ENCODE results near the gene SPOCD1.

Gene SPOCD1

GRCh38 chr1:31788138-31788824 is 27.5 kb downstream of the SPOCD1 start (continued):
- no peak for TF ChIP-seq ZNF548 (tag by site-specific recombination; IDR thresholded peaks at IDR 0.05)
- TF ChIP-seq, protein P1, sequence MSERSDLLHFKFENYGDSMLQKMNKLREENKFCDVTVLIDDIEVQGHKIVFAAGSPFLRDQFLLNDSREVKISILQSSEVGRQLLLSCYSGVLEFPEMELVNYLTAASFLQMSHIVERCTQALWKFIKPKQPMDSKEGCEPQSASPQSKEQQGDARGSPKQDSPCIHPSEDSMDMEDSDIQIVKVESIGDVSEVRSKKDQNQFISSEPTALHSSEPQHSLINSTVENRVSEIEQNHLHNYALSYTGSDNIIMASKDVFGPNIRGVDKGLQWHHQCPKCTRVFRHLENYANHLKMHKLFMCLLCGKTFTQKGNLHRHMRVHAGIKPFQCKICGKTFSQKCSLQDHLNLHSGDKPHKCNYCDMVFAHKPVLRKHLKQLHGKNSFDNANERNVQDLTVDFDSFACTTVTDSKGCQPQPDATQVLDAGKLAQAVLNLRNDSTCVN (tag by site-specific recombination; optimal IDR thresholded peaks at IDR 0.05): peak; percentile 30
- no peak for TF ChIP-seq ZNF610 (tag by site-specific recombination; IDR thresholded peaks at IDR 0.05; ENCODE audit: borderline replicate concordance)
- TF ChIP-seq OSR2 (tag by site-specific recombination; IDR thresholded peaks at IDR 0.05): no peak
- no peak for TF ChIP-seq YY1 (tag by site-specific recombination; IDR thresholded peaks at IDR 0.05)
- TF ChIP-seq ZNF623 (tag by site-specific recombination; IDR thresholded peaks at IDR 0.05): no peak
- no peak for TF ChIP-seq ZNF23 (tag by site-specific recombination; IDR thresholded peaks at IDR 0.05; ENCODE audit: borderline replicate concordance)
- TF ChIP-seq HOXC10 (CRISPR knock-in tag; IDR thresholded peaks at IDR 0.05): no peak
- TF ChIP-seq ZNF558 (tag by site-specific recombination; IDR thresholded peaks at IDR 0.05): no peak
- TF ChIP-seq ZNF510 (tag by site-specific recombination; IDR thresholded peaks at IDR 0.05; ENCODE audit: insufficient replicate concordance): no peak
- TF ChIP-seq ZNF561 (tag by site-specific recombination; IDR thresholded peaks at IDR 0.05; ENCODE audit: borderline replicate concordance): peak; percentile 19; the same call in 1 of the 2 replicates
- TF ChIP-seq EGR2 (tag by site-specific recombination; IDR thresholded peaks at IDR 0.05; ENCODE audit: low read depth): no peak
- TF ChIP-seq IKZF3 (tag by site-specific recombination; IDR thresholded peaks at IDR 0.05): no peak; the same call in 1 of the 2 replicates
- TF ChIP-seq, protein P2, sequence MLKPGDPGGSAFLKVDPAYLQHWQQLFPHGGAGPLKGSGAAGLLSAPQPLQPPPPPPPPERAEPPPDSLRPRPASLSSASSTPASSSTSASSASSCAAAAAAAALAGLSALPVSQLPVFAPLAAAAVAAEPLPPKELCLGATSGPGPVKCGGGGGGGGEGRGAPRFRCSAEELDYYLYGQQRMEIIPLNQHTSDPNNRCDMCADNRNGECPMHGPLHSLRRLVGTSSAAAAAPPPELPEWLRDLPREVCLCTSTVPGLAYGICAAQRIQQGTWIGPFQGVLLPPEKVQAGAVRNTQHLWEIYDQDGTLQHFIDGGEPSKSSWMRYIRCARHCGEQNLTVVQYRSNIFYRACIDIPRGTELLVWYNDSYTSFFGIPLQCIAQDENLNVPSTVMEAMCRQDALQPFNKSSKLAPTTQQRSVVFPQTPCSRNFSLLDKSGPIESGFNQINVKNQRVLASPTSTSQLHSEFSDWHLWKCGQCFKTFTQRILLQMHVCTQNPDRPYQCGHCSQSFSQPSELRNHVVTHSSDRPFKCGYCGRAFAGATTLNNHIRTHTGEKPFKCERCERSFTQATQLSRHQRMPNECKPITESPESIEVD (tag by site-specific recombination; IDR thresholded peaks at IDR 0.05): no peak
- TF ChIP-seq SP3 (tag by site-specific recombination; IDR thresholded peaks at IDR 0.05): peak; percentile 33
- no peak for TF ChIP-seq ZNF555 (tag by site-specific recombination; conservative IDR thresholded peaks at IDR 0.05)
- TF ChIP-seq ZBTB20 (tag by site-specific recombination; IDR thresholded peaks at IDR 0.05): peak; percentile 69
- no peak for TF ChIP-seq ZNF626 (tag by site-specific recombination; IDR thresholded peaks at IDR 0.05)
- TF ChIP-seq MYNN (tag by site-specific recombination; IDR thresholded peaks at IDR 0.05; ENCODE audit: borderline replicate concordance): peak; percentile 97
- no peak for TF ChIP-seq ZNF174 (tag by site-specific recombination; IDR thresholded peaks at IDR 0.05)
- no peak for TF ChIP-seq ZNF366 (tag by site-specific recombination; conservative IDR thresholded peaks at IDR 0.05)
- TF ChIP-seq ZNF311 (tag by site-specific recombination; IDR thresholded peaks at IDR 0.05; ENCODE audit: borderline replicate concordance): no peak
- no peak for TF ChIP-seq ZBTB1 (tag by site-specific recombination; IDR thresholded peaks at IDR 0.05)
- TF ChIP-seq, protein P3, sequence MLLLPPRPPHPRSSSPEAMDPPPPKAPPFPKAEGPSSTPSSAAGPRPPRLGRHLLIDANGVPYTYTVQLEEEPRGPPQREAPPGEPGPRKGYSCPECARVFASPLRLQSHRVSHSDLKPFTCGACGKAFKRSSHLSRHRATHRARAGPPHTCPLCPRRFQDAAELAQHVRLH (tag by site-specific recombination; IDR thresholded peaks at IDR 0.05): peak; percentile 71; the same call in 1 of the 2 replicates
- TF ChIP-seq ZXDB (tag by site-specific recombination; IDR thresholded peaks at IDR 0.05): peak; percentile 61
- no peak for TF ChIP-seq ZNF221 (tag by site-specific recombination; IDR thresholded peaks at IDR 0.05; ENCODE audit: borderline replicate concordance)
- TF ChIP-seq ZNF645 (tag by site-specific recombination; IDR thresholded peaks at IDR 0.05): no peak
- TF ChIP-seq ZNF302 (tag by site-specific recombination; IDR thresholded peaks at IDR 0.05; ENCODE audit: low read depth): no peak
- no peak for TF ChIP-seq ZNF549 (tag by site-specific recombination; IDR thresholded peaks at IDR 0.05)
- TF ChIP-seq HOXD13 (CRISPR knock-in tag; IDR thresholded peaks at IDR 0.05; ENCODE audit: borderline replicate concordance): no peak
- no peak for TF ChIP-seq ZNF658 (tag by site-specific recombination; IDR thresholded peaks at IDR 0.05)
- TF ChIP-seq KLF10 (tag by site-specific recombination; IDR thresholded peaks at IDR 0.05): no peak; the same call in 1 of the 2 replicates
- no peak for TF ChIP-seq ZNF223 (tag by site-specific recombination; IDR thresholded peaks at IDR 0.05)
- TF ChIP-seq ZNF19 (tag by site-specific recombination; IDR thresholded peaks at IDR 0.05; ENCODE audit: low read depth): no peak
- TF ChIP-seq, protein P4, sequence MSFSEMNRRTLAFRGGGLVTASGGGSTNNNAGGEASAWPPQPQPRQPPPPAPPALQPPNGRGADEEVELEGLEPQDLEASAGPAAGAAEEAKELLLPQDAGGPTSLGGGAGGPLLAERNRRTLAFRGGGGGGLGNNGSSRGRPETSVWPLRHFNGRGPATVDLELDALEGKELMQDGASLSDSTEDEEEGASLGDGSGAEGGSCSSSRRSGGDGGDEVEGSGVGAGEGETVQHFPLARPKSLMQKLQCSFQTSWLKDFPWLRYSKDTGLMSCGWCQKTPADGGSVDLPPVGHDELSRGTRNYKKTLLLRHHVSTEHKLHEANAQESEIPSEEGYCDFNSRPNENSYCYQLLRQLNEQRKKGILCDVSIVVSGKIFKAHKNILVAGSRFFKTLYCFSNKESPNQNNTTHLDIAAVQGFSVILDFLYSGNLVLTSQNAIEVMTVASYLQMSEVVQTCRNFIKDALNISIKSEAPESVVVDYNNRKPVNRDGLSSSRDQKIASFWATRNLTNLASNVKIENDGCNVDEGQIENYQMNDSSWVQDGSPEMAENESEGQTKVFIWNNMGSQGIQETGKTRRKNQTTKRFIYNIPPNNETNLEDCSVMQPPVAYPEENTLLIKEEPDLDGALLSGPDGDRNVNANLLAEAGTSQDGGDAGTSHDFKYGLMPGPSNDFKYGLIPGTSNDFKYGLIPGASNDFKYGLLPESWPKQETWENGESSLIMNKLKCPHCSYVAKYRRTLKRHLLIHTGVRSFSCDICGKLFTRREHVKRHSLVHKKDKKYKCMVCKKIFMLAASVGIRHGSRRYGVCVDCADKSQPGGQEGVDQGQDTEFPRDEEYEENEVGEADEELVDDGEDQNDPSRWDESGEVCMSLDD (tag by site-specific recombination; IDR thresholded peaks at IDR 0.05): 0 out of 2 replicates have a peak, but pooled peaks have one; percentile 65

Measured in HEK293 (cell line).